SK-N-SH treated with all-trans-retinoic acid at 6 μM for 48 hours (cell line): ENCODE results near the gene PKD1.

Experiments used
- ATAC-seq: fragments of 200-7000 bp; cut with Tn5 transposase; 3 replicates; pipeline ENCODE4 v1.9.1; 2020; ENCODE audit warnings: mild to moderate bottlenecking, moderate library complexity
- ARNTL ChIP-seq: fragments of 450-650 bp; formaldehyde crosslinking; IDR thresholded peaks from 2 replicates; pipeline ENCODE4 v1.5.0; 2020; ENCODE audit warnings: low read depth, mild to moderate bottlenecking, moderate library complexity, borderline replicate concordance
- BACH2 ChIP-seq: fragments of 250-450 bp; sonication (Bioruptor Pico); IDR thresholded peaks from 2 replicates; pipeline ENCODE4 v1.9.0; 2021; ENCODE audit warnings: mild to moderate bottlenecking, borderline replicate concordance
- CSDC2 ChIP-seq: fragments of 250-450 bp; sonication (Bioruptor Pico); IDR thresholded peaks from 2 replicates; pipeline ENCODE4 v1.5.0; 2020; ENCODE audit warnings: mild to moderate bottlenecking, moderate library complexity
- ESRRG ChIP-seq: fragments of 250-450 bp; sonication (Bioruptor Pico); IDR thresholded peaks from 2 replicates; pipeline ENCODE4 v1.6.1; 2021; ENCODE audit warnings: mild to moderate bottlenecking
- GLIS3 ChIP-seq: fragments of 250-450 bp; sonication (Bioruptor Pico); IDR thresholded peaks from 2 replicates; pipeline ENCODE4 v1.5.0; 2020; ENCODE audit warnings: mild to moderate bottlenecking, moderate library complexity
- ISL1 ChIP-seq: fragments of 250-450 bp; sonication (Bioruptor Pico); IDR thresholded peaks from 2 replicates; pipeline ENCODE4 v2.1.2; 2022; ENCODE audit warnings: mild to moderate bottlenecking, moderate library complexity
- OSR1 ChIP-seq: fragments of 250-450 bp; sonication (Bioruptor Pico); IDR thresholded peaks from 2 replicates; pipeline ENCODE4 v1.8.0; 2022; ENCODE audit warnings: moderate library complexity, mild to moderate bottlenecking, inconsistent platforms
- PPARA ChIP-seq: fragments of 250-450 bp; sonication (Bioruptor Pico); IDR thresholded peaks from 2 replicates; pipeline ENCODE4 v1.5.0; 2020; ENCODE audit warnings: mild to moderate bottlenecking, borderline replicate concordance
- RARB ChIP-seq: fragments of 250-450 bp; sonication (Bioruptor Pico); IDR thresholded peaks from 2 replicates; pipeline ENCODE4 v1.8.0; 2021; ENCODE audit warnings: mild to moderate bottlenecking, moderate library complexity
- SNAI2 ChIP-seq: fragments of 250-450 bp; sonication (Bioruptor Pico); IDR thresholded peaks from 2 replicates; pipeline ENCODE4 v1.5.0; 2020; ENCODE audit warnings: mild to moderate bottlenecking, moderate library complexity
- TCF4 ChIP-seq: fragments of 250-450 bp; sonication (Bioruptor Pico); IDR thresholded peaks from 2 replicates; pipeline ENCODE4 v1.8.0; 2021; ENCODE audit warnings: mild to moderate bottlenecking, moderate library complexity, borderline replicate concordance
- TOX ChIP-seq: fragments of 250-450 bp; sonication (Bioruptor Pico); IDR thresholded peaks from 2 replicates; pipeline ENCODE4 v1.8.0; 2021; ENCODE audit warnings: mild to moderate bottlenecking, moderate library complexity, borderline replicate concordance
- ZC3H10 ChIP-seq: fragments of 250-450 bp; sonication (Bioruptor Pico); IDR thresholded peaks from 2 replicates; pipeline ENCODE4 v1.5.1; 2021; ENCODE audit warnings: mild to moderate bottlenecking, moderate library complexity
- ZFP3 ChIP-seq: fragments of 250-450 bp; sonication (Bioruptor Pico); IDR thresholded peaks from 2 replicates; pipeline ENCODE4 v1.5.0; 2020; ENCODE audit warnings: mild to moderate bottlenecking, moderate library complexity
- ZFP30 ChIP-seq: fragments of 450-650 bp; formaldehyde crosslinking; IDR thresholded peaks from 2 replicates; pipeline ENCODE4 v1.5.0; 2022; ENCODE audit warnings: mild to moderate bottlenecking, moderate library complexity
- ZNF565 ChIP-seq: fragments of 450-650 bp; formaldehyde crosslinking; conservative IDR thresholded peaks from 2 replicates; pipeline ENCODE4 v1.5.0; 2020; ENCODE audit warnings: low read depth, mild to moderate bottlenecking, moderate library complexity
- ZNF70 ChIP-seq: fragments of 450-650 bp; formaldehyde crosslinking; IDR thresholded peaks from 2 replicates; pipeline ENCODE4 v1.5.0; 2020; ENCODE audit warnings: mild to moderate bottlenecking, moderate library complexity
- ZNF8 ChIP-seq: fragments of 450-650 bp; formaldehyde crosslinking; IDR thresholded peaks from 2 replicates; pipeline ENCODE4 v1.5.0; 2020; ENCODE audit warnings: mild to moderate bottlenecking, moderate library complexity
- TF ChIP-seq, protein P1 (sequence below): fragments of 250-450 bp; sonication (Bioruptor Pico); IDR thresholded peaks from 2 replicates; pipeline ENCODE4 v1.5.1; 2021; ENCODE audit warnings: mild to moderate bottlenecking, moderate library complexity
- TF ChIP-seq, protein P2 (sequence below): fragments of 250-450 bp; sonication (Bioruptor Pico); IDR thresholded peaks from 2 replicates; pipeline ENCODE4 v1.8.0; 2021; ENCODE audit warnings: low read depth, mild to moderate bottlenecking, moderate library complexity, borderline replicate concordance
- TF ChIP-seq, protein P3 (sequence below): fragments of 250-450 bp; sonication (Bioruptor Pico); IDR thresholded peaks from 2 replicates; pipeline ENCODE4 v1.5.0; 2020; ENCODE audit warnings: mild to moderate bottlenecking, moderate library complexity
- TF ChIP-seq, protein P4 (sequence below): fragments of 250-450 bp; sonication (Bioruptor Pico); IDR thresholded peaks from 2 replicates; pipeline ENCODE4 v1.5.1; 2020; ENCODE audit warnings: low read depth, mild to moderate bottlenecking, moderate library complexity

PKD1 gene

DNA sequence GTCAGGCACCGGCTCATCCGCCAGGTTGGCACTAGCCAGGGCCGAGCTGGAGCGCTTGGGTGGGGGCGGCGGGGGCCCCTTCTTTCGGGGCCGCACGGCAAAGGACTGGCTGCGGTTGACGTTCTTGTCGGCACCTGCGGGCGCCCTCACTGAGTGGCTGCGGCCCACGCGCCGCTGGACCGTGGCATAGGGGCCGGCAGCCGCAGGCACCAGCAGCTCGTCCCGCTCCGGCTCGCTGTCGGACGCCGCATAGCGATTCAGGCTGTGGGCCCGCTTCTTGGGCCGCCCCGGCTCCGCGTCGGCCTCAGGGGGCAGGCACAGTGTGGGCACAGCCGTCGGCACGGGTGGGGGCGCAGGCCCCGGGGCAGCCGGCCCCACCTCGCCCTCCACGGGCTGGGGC is 44.8 kb upstream of the PKD1 start:
- TF ChIP-seq ZFP30 (CRISPR knock-in tag) (no peak), GLIS3 (CRISPR knock-in tag) (no peak), OSR1 (CRISPR knock-in tag) (no peak), RARB (CRISPR knock-in tag) (no peak)
- no peak for ATAC-seq

DNA sequence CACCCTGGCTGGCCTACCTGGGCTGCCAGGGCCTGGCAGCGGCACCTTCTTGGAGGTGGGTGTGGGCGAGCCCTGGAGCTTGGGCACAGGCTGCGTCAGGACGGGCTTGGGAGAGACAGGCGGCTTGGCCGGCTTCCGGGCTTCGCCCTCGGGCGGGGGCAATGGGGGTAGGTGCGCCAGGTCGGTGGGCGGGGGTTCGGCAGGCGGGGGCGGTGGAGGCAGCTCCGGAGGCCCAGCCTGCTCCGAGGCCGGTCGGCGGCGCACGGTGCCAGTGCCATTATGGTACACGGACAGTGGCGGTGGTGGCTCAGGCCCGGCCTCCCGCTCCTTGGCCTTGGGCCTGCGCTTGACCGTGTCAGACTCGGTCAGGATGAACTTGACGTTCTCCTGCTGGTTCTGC is 43.9 kb upstream of the PKD1 start:
- TF ChIP-seq, protein P1, sequence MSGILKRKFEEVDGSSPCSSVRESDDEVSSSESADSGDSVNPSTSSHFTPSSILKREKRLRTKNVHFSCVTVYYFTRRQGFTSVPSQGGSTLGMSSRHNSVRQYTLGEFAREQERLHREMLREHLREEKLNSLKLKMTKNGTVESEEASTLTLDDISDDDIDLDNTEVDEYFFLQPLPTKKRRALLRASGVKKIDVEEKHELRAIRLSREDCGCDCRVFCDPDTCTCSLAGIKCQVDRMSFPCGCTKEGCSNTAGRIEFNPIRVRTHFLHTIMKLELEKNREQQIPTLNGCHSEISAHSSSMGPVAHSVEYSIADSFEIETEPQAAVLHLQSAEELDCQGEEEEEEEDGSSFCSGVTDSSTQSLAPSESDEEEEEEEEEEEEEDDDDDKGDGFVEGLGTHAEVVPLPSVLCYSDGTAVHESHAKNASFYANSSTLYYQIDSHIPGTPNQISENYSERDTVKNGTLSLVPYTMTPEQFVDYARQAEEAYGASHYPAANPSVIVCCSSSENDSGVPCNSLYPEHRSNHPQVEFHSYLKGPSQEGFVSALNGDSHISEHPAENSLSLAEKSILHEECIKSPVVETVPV (CRISPR knock-in tag), result no peak
- no peak for TF ChIP-seq ZC3H10 (CRISPR knock-in tag)
- no peak for TF ChIP-seq ISL1 (CRISPR knock-in tag)
- TF ChIP-seq PPARA (CRISPR knock-in tag), result no peak
- no peak for TF ChIP-seq BACH2 (CRISPR knock-in tag)
- TF ChIP-seq ESRRG (CRISPR knock-in tag), result no peak
- TF ChIP-seq TOX, result no peak
- TF ChIP-seq OSR1 (CRISPR knock-in tag), result no peak

DNA sequence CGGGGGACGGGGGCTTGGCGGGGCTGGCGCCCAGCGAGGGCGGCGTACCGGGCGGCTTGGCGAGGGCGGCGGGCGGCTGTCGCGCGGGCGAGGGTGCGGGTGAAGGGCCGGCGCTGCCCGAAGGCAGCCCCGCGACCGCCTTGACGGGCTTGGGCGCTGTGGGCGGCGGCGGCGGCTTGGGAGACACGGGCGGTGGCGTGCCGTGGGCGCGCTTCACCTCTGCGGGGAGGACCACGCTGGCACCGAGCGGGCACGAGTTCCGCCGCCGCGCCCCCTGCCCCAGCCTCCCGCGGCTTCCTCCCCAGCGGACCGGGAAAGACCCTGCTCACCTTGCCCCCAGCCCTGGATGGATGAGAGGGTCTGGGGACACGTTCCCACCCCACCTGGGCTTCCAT is 43.4 kb upstream of the PKD1 start:
- TF ChIP-seq, protein P2, sequence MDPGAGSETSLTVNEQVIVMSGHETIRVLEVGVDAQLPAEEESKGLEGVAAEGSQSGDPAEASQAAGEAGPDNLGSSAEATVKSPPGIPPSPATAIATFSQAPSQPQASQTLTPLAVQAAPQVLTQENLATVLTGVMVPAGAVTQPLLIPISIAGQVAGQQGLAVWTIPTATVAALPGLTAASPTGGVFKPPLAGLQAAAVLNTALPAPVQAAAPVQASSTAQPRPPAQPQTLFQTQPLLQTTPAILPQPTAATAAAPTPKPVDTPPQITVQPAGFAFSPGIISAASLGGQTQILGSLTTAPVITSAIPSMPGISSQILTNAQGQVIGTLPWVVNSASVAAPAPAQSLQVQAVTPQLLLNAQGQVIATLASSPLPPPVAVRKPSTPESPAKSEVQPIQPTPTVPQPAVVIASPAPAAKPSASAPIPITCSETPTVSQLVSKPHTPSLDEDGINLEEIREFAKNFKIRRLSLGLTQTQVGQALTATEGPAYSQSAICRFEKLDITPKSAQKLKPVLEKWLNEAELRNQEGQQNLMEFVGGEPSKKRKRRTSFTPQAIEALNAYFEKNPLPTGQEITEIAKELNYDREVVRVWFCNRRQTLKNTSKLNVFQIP (CRISPR knock-in tag), result no peak
- TF ChIP-seq, protein P3, sequence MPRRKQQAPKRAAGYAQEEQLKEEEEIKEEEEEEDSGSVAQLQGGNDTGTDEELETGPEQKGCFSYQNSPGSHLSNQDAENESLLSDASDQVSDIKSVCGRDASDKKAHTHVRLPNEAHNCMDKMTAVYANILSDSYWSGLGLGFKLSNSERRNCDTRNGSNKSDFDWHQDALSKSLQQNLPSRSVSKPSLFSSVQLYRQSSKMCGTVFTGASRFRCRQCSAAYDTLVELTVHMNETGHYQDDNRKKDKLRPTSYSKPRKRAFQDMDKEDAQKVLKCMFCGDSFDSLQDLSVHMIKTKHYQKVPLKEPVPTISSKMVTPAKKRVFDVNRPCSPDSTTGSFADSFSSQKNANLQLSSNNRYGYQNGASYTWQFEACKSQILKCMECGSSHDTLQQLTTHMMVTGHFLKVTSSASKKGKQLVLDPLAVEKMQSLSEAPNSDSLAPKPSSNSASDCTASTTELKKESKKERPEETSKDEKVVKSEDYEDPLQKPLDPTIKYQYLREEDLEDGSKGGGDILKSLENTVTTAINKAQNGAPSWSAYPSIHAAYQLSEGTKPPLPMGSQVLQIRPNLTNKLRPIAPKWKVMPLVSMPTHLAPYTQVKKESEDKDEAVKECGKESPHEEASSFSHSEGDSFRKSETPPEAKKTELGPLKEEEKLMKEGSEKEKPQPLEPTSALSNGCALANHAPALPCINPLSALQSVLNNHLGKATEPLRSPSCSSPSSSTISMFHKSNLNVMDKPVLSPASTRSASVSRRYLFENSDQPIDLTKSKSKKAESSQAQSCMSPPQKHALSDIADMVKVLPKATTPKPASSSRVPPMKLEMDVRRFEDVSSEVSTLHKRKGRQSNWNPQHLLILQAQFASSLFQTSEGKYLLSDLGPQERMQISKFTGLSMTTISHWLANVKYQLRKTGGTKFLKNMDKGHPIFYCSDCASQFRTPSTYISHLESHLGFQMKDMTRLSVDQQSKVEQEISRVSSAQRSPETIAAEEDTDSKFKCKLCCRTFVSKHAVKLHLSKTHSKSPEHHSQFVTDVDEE (CRISPR knock-in tag), result no peak
- TF ChIP-seq TCF4 (CRISPR knock-in tag) (no peak), ZC3H10 (CRISPR knock-in tag) (no peak), OSR1 (CRISPR knock-in tag) (no peak), TOX (no peak), SNAI2 (CRISPR knock-in tag) (no peak), PPARA (CRISPR knock-in tag) (no peak), BACH2 (CRISPR knock-in tag) (no peak), ZNF565 (CRISPR knock-in tag) (no peak), GLIS3 (CRISPR knock-in tag) (no peak), ZNF70 (CRISPR knock-in tag) (no peak), ZNF8 (CRISPR knock-in tag) (no peak), RARB (CRISPR knock-in tag) (no peak), ISL1 (CRISPR knock-in tag) (no peak), CSDC2 (CRISPR knock-in tag) (no peak), ZFP3 (CRISPR knock-in tag) (no peak), ARNTL (CRISPR knock-in tag) (no peak)
- TF ChIP-seq, protein P1 (CRISPR knock-in tag), result no peak
- TF ChIP-seq, protein P4, sequence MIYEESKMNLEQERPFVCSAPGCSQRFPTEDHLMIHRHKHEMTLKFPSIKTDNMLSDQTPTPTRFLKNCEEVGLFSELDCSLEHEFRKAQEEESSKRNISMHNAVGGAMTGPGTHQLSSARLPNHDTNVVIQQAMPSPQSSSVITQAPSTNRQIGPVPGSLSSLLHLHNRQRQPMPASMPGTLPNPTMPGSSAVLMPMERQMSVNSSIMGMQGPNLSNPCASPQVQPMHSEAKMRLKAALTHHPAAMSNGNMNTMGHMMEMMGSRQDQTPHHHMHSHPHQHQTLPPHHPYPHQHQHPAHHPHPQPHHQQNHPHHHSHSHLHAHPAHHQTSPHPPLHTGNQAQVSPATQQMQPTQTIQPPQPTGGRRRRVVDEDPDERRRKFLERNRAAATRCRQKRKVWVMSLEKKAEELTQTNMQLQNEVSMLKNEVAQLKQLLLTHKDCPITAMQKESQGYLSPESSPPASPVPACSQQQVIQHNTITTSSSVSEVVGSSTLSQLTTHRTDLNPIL, result no peak
- no peak for ATAC-seq

More for the DNA sequence above, 43.9 kb upstream of the PKD1 start:
- ATAC-seq, result no peak
